ENCODE data around the gene ITIH5. TPM values are rescaled to one million over a fixed set of nuclear protein-coding genes. Genes with fewer than 3 reads are reported as not detected.

ITIH5 gene
- total and polyA plus RNA-seq, 2 of the 8 experiments (the other 6 are each of a cell fraction or from before 2014, with no cell fraction given): 5.8 to 7.6 TPM

GRCh38 chr10:7703140-7703539 lies 36.4 kb upstream of the ITIH5 start, which contains the start of gene ITIH2:
ITIH2 (plus strand) TSS chr10:7703316; CDS start chr10:7703435, 119 bp downstream.
- no peak within 1 kb of the TSS for H2BK5ac ChIP-seq (ENCODE audit: low read depth, low read length)
- no peak for FAIRE-seq
- POLR2A ChIA-PET (ENCODE audit: partially characterized antibody): no interaction called here

More at GRCh38 chr10:7703140-7703539, 36.4 kb upstream of the ITIH5 start, which contains the start of gene ITIH2:
- H3K56ac ChIP-seq (replicated peaks; ENCODE audit: insufficient read length, low read depth, low read length): no peak within 1 kb of the TSS
- no peak within 1 kb of the TSS for H3K14ac ChIP-seq (ENCODE audit: insufficient read length)
- no peak within 1 kb of the TSS for H2AK5ac ChIP-seq (ENCODE audit: low read depth, low read length)
- no peak within 1 kb of the TSS for H3K23ac ChIP-seq (ENCODE audit: insufficient read length)
- H3K23me2 ChIP-seq (ENCODE audit: low read depth, low read length): no peaks in the 10 kb centered on the region; the same call in 1 of the 2 replicates
- no peak within 1 kb of the TSS for H4K8ac ChIP-seq (ENCODE audit: extremely low read depth, insufficient read depth, low read length)
- no peak for DNase-seq (ENCODE audit: low read depth in 1 of 2, low spot score in 2 of 2)
- no peaks in the 10 kb centered on the region for H3K79me2 ChIP-seq (ENCODE audit: control insufficient read depth in 1 of 2, insufficient read depth in 2 of 2, low read length in 2 of 2)
- no peak within 1 kb of the TSS for H2AFZ ChIP-seq (ENCODE audit: low read length)
- no peak within 1 kb of the TSS for H3K9ac ChIP-seq (replicated peaks in 1 of 4; ENCODE audit: extremely low read depth in 1 of 4, low read depth in 3 of 4, low read length in 3 of 4)
- no peaks in the 10 kb centered on the region for H3K27me3 ChIP-seq (replicated peaks in 1 of 4; ENCODE audit: control insufficient read depth in 3 of 4, extremely low read depth in 1 of 4, insufficient read depth in 3 of 4, low read length in 3 of 4)
- no peak within 1 kb of the TSS for H3K4ac ChIP-seq (replicated peaks; ENCODE audit: insufficient read length, low read depth, low read length)
- WGBS, 2 experiments (ENCODE audit: extremely low coverage in 1 of 2, insufficient coverage in 1 of 2, insufficient read length in 1 of 2, insufficient replicate concordance in 2 of 2, low coverage in 1 of 2, low lambda C conversion rate in 2 of 2, missing lambda C conversion rate in 1 of 2): 80% methylated on average over 4 of the region's 4 CpGs; no CpG with 5 or more reads in 1 of the 2 experiments
- TF ChIP-seq SIRT6 (IDR thresholded peaks at IDR 0.05; ENCODE audit: low read length) (no peak), CBX8 (IDR thresholded peaks at IDR 0.05; ENCODE audit: borderline replicate concordance, low read depth, low read length) (no peak), BRCA1 (IDR thresholded peaks at IDR 0.05; ENCODE audit: low read depth, low read length) (no peak)
- no peaks in the 10 kb centered on the region for H3K4me1 ChIP-seq (replicated peaks in 1 of 4; ENCODE audit: control insufficient read depth in 3 of 4, insufficient read depth in 4 of 4, low read length in 3 of 4)
- no peak within 1 kb of the TSS for H2BK12ac ChIP-seq (ENCODE audit: low read depth, low read length)
- CTCF ChIA-PET (ENCODE audit: partially characterized antibody): interaction anchor here (1.1 to 1.3 kb wide), 3 partner anchors 16 to 177 kb away, joined by 4 to 10 read pairs (median 4); no protein-coding TSS in a partner anchor
- no peaks in the 10 kb centered on the region for H3K36me3 ChIP-seq (ENCODE audit: control insufficient read depth in 2 of 4, insufficient read depth in 4 of 4, low read length in 3 of 4)
- H4K91ac ChIP-seq (replicated peaks; ENCODE audit: insufficient read length, low read length): no peak within 1 kb of the TSS
- no peak within 1 kb of the TSS for H2BK15ac ChIP-seq (ENCODE audit: low read length)
- no peak within 1 kb of the TSS for H3K18ac ChIP-seq (ENCODE audit: extremely low read depth, low read length)
- H2BK120ac ChIP-seq (replicated peaks; ENCODE audit: low read depth, low read length): no peak within 1 kb of the TSS
- no peak within 1 kb of the TSS for H3K4me2 ChIP-seq (ENCODE audit: insufficient read depth in 1 of 2, low read depth in 2 of 2, low read length in 2 of 2)
- no peak within 1 kb of the TSS for H3K4me3 ChIP-seq (ENCODE audit: extremely low read depth in 1 of 4, insufficient read depth in 2 of 4, low read depth in 3 of 4, low read length in 4 of 4)
- no peak within 1 kb of the TSS for H2BK20ac ChIP-seq (ENCODE audit: low read length)
- no peaks in the 10 kb centered on the region for H3K9me3 ChIP-seq (ENCODE audit: insufficient read depth in 2 of 2, low read depth in 1 of 2, low read length in 1 of 2)
- H4K20me1 ChIP-seq (replicated peaks in 1 of 2; ENCODE audit: control insufficient read depth in 1 of 2, insufficient read depth in 2 of 2, low read length in 2 of 2): no peaks in the 10 kb centered on the region
- H3K27ac ChIP-seq (ENCODE audit: low read depth, low read length): no peak within 1 kb of the TSS
- no peak within 1 kb of the TSS for H4K5ac ChIP-seq (ENCODE audit: insufficient read length, low read depth, low read length)
- H3K79me1 ChIP-seq (ENCODE audit: low read depth, low read length): no peaks in the 10 kb centered on the region

All from H1 (cell line).